Neural crest cell (in vitro differentiated cells): ENCODE data around the gene RABGAP1L. TPM values are rescaled to one million over a fixed set of nuclear protein-coding genes. Genes with fewer than 3 reads are reported as not detected.
"Not testable (repeated sequence)": the region's sequence is repeated elsewhere in the genome, so short reads cannot be mapped to it uniquely, and the experiment has no call there.

ENCODE experiments used
- DNase-seq: peaks from one replicate; pipeline ENCODE4 v3.0.0; 2021; ENCODE audit warnings: low read depth, mixed read lengths, low spot score
- H3K27ac Mint-ChIP-seq: one replicate; pipeline ENCODE4 v1.8.0; 2021; ENCODE audit warnings: mild to moderate bottlenecking, mixed read lengths; ENCODE audit not compliant: unreplicated experiment
- H3K27me3 Mint-ChIP-seq: 2 replicates; pipeline ENCODE4 v1.8.0; 2021; ENCODE audit warnings: low read depth, mild to moderate bottlenecking, mixed read lengths
- H3K36me3 Mint-ChIP-seq: 2 replicates; pipeline ENCODE4 v1.8.0; 2021; ENCODE audit warnings: low read depth, mild to moderate bottlenecking, mixed read lengths
- H3K4me1 Mint-ChIP-seq: 2 replicates; pipeline ENCODE4 v1.8.0; 2021; ENCODE audit warnings: mixed read lengths
- H3K4me3 Mint-ChIP-seq: one replicate; pipeline ENCODE4 v1.8.0; 2021; ENCODE audit warnings: mild to moderate bottlenecking, mixed read lengths
- H3K9me3 Mint-ChIP-seq: 2 replicates; pipeline ENCODE4 v1.8.0; 2021; ENCODE audit warnings: mixed read lengths
- CTCF ChIP-seq: fragments of 200-600 bp; sonication (generic); conservative IDR thresholded peaks from 2 replicates; pipeline ENCODE4 v1.5.0; 2021; ENCODE audit warnings: antibody characterized with exemption, mild to moderate bottlenecking
- total RNA-seq: library from RNA; stranded (reverse); gene quantifications from 2 replicates; pipeline ENCODE4 v1.2.1, GENCODE V29; 2021

The RABGAP1L gene
- total RNA-seq, 1 donor from 2014 or later = 25.6 TPM

- TF ChIP-seq CTCF = no peak
- DNase-seq = no peak
- H3K36me3 Mint-ChIP-seq = peaks cover 5% of the 10 kb centered on the region
- no peaks in the 10 kb centered on the region for H3K9me3 Mint-ChIP-seq
- H3K27me3 Mint-ChIP-seq = no peaks in the 10 kb centered on the region
- no peak overlapping the region for H3K27ac Mint-ChIP-seq
- H3K4me3 Mint-ChIP-seq = no peak overlapping the region
- no peaks in the 10 kb centered on the region for H3K4me1 Mint-ChIP-seq
Measured at GRCh38 chr1:174247472-174247871, 88.2 kb downstream of the RABGAP1L start.

- H3K36me3 Mint-ChIP-seq = peaks cover 3% of the 10 kb centered on the region
- no peaks in the 10 kb centered on the region for H3K27me3 Mint-ChIP-seq
- no peak overlapping the region for H3K27ac Mint-ChIP-seq
- no peak for TF ChIP-seq CTCF
- H3K4me1 Mint-ChIP-seq = no peaks in the 10 kb centered on the region
- no peak overlapping the region for H3K4me3 Mint-ChIP-seq
- H3K9me3 Mint-ChIP-seq = no peaks in the 10 kb centered on the region
- no peak for DNase-seq
Measured at GRCh38 chr1:174248041-174248440, 88.7 kb downstream of the RABGAP1L start.

- not testable (repeated sequence) for H3K27ac Mint-ChIP-seq, H3K36me3 Mint-ChIP-seq, H3K4me1 Mint-ChIP-seq, H3K4me3 Mint-ChIP-seq, DNase-seq, H3K9me3 Mint-ChIP-seq, H3K27me3 Mint-ChIP-seq
Measured at GRCh38 chr1:174256386-174256785, 97.1 kb downstream of the RABGAP1L start.

- Mint-ChIP-seq H3K27me3 (no peaks in the 10 kb centered on the region), H3K27ac (no peak overlapping the region), H3K9me3 (no peaks in the 10 kb centered on the region), H3K4me1 (peaks cover 5% of the 10 kb centered on the region), H3K4me3 (no peak overlapping the region), H3K36me3 (peaks cover 7% of the 10 kb centered on the region)
- DNase-seq = peak; percentile 57
- peak; percentile 79 for TF ChIP-seq CTCF
Measured at GRCh38 chr1:174258148-174258550, 98.8 kb downstream of the RABGAP1L start.

GRCh38 chr1:174262349-174263241, 103.3 kb downstream of the RABGAP1L start:
- no peaks in the 10 kb centered on the region for H3K9me3 Mint-ChIP-seq
- peaks cover 17% of the 10 kb centered on the region for H3K4me1 Mint-ChIP-seq
- H3K27ac Mint-ChIP-seq = peak overlapping the region; percentile 65
- DNase-seq = peak; percentile 2
- H3K27me3 Mint-ChIP-seq = no peaks in the 10 kb centered on the region
- H3K4me3 Mint-ChIP-seq = no peak overlapping the region
- TF ChIP-seq CTCF = peak; percentile 82
- H3K36me3 Mint-ChIP-seq = no peaks in the 10 kb centered on the region

GRCh38 chr1:174265282-174265681, 106.0 kb downstream of the RABGAP1L start:
- Mint-ChIP-seq H3K27ac (no peak overlapping the region), H3K27me3 (no peaks in the 10 kb centered on the region), H3K36me3 (no peaks in the 10 kb centered on the region), H3K4me1 (peaks cover 17% of the 10 kb centered on the region), H3K4me3 (no peak overlapping the region), H3K9me3 (no peaks in the 10 kb centered on the region)
- no peak for TF ChIP-seq CTCF
- no peak for DNase-seq
